Loucy (cell line): ENCODE results near the gene LAMP1.

Experiments
- EZH2phosphoT487 ChIP-seq: fragments of 200-600 bp; IDR thresholded peaks from 2 replicates; pipeline ENCODE4 v1.6.1; 2018; ENCODE audit warnings: antibody characterized with exemption, mild to moderate bottlenecking, moderate library complexity, borderline replicate concordance
- TF ChIP-seq, protein P1 (sequence below): fragments of 200-600 bp; sonication (generic); conservative IDR thresholded peaks from 2 replicates; pipeline ENCODE4 v1.5.1; 2014; ENCODE audit warnings: mild to moderate bottlenecking, antibody characterized with exemption, low read length

DNA sequence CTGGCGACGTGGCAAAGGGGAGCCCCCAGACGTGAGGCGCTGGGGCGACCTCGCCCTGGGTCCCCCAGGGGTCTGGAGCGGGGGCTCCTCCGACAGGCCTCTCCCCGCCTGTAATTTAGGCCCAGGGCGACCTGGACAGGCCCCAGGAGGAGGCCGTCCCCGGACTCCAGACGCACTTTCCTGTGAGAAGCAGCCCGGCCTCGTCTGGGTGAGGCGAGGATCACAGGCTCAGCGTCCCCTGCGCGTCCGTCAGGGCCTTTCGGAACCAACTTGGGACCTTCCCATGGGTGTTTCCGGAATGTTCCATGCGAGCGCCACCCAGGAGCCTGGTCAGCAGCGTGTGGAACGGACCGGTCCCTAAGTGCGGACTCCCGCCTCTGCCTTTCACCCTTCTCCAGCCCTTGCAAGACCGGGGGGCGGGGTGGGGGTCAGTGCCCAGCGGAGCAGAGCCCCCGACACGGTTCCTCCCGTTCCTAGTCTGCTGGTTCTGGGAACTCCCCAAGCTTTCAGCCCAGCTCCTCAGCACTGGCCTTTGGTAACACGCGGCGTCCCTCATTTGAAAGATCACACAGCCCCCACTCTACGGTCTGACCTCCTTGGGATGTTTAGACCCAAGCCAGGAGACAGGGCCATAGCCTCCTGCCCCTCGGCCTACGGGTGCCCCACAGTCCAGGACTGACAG is 68.0 kb downstream of the LAMP1 start:
- TF ChIP-seq, protein P1, sequence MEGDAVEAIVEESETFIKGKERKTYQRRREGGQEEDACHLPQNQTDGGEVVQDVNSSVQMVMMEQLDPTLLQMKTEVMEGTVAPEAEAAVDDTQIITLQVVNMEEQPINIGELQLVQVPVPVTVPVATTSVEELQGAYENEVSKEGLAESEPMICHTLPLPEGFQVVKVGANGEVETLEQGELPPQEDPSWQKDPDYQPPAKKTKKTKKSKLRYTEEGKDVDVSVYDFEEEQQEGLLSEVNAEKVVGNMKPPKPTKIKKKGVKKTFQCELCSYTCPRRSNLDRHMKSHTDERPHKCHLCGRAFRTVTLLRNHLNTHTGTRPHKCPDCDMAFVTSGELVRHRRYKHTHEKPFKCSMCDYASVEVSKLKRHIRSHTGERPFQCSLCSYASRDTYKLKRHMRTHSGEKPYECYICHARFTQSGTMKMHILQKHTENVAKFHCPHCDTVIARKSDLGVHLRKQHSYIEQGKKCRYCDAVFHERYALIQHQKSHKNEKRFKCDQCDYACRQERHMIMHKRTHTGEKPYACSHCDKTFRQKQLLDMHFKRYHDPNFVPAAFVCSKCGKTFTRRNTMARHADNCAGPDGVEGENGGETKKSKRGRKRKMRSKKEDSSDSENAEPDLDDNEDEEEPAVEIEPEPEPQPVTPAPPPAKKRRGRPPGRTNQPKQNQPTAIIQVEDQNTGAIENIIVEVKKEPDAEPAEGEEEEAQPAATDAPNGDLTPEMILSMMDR: no peak
- no peak for TF ChIP-seq EZH2phosphoT487
